ENCODE results near the gene C5orf34.

- TF ChIP-seq CTCF (IDR thresholded peaks at IDR 0.05; ENCODE audit: low read length): no peak
- no peak for TF ChIP-seq EZH2 (IDR thresholded peaks at IDR 0.05; ENCODE audit: borderline replicate concordance, low read length)
These were observed 45.2 kb upstream of the C5orf34 start for GRCh38 chr5:43560128-43560527.

All from OCI-LY1 (cell line).